ENCODE data around the gene SLC25A20. TPM values are rescaled to one million over a fixed set of nuclear protein-coding genes. Genes with fewer than 3 reads are reported as not detected.
"Not testable (repeated sequence)": the region's sequence is repeated elsewhere in the genome, so short reads cannot be mapped to it uniquely, and the experiment has no call there.

The SLC25A20 gene
- polyA plus RNA-seq, 3 donors: 21.5 to 26.1 (median 22.9) TPM

DNA sequence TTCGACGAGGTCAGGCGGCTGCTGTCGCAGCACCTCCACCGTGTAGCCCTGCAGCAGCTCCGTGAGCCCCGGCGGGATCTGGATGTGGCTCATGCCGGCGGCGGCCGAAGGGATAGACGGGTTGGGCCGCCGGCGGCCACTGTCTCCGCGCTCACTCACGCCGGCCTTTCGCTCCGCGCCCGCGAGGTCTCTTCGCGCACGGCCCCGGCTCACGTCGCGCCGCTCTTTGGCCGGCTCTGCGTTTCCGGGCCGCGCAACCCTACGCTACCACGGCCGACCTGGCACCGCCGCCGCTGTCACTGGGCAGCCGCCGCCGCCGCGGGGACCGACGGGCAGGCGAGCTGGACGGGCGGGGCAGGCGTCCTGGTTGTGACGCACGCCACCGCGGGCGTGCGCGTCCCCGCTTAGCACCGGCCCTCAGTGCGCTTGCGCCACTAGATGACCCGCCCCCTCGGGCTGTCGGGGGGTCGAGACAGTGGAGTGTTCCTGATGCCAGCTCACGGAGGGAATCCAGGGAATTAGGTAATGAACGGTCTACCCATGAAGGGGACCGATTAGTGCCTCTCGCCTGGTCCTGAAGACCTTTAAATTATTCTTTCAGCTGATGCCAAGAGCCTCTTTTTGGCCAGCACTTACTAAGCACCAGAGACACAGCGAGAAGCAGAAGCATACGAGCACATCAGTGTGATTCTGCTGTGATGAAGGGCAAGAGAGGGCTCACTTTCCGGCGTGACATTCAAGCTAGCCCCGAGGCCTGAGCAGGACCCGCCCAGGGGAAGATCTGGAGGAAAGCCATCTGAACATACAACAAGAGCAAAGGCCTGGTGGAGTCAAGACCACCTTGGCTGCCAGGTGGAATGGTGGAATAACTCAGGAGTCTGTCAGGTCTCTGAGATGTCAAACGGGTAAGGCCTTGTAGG lies 50.9 kb downstream of the SLC25A20 start, which contains the start of gene PRKAR2A:
Gene PRKAR2A (minus strand): TSS at position 371 of the 920 bp plus-strand sequence. CDS start 278 bp downstream, at position 93.
- DNase-seq (ENCODE audit: low read depth in 3 of 3, low spot score in 2 of 3): peak; percentile 77 to 81 (median 80)

DNA sequence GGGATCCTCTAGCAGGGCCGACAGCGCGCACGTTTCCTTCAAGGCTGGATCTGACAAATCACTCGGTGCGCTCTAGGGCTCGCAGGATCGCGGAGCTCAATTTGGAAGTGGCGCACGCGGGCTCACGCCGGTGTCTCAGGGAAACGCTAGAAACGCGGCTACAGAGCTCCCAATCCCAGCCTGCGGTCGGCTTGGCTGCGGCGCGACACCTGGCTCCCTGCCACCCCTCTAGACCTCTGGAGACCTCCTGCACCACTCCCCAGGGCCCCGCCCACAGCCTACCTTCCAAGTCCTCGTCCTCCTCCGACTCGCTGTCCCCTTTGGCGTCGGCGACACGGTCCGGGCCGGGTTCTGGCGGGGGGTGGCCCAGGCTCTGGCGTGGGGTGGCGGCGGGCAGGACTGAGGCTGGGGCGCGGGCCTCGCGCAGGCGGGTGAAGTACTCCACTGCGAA lies 51.6 kb downstream of the SLC25A20 start:
- DNase-seq (ENCODE audit: low read depth in 3 of 3, low spot score in 2 of 3): peak in 2 of 3 donors; percentile 29 to 43

DNA sequence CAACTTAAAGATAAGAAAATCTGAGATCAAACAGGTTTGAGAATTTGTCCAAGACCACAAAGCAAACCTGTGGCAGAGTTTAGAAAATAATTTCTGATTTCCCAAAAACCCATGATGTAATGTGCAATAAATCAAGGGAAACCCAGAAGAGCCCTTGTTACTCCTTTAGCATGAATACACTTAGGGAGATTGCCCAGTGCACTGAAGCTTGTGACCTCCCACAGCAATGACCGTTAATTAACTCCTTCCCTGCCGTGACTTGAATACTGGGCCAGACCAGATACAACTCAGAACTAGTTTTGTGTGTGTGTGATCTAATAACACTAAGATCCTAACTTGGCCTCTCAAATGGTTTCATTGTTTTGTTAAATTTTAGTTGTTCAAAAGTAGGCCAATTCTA lies 53.5 kb downstream of the SLC25A20 start:
- DNase-seq (ENCODE audit: low read depth in 3 of 3, low spot score in 2 of 3): no peak

- DNase-seq (ENCODE audit: low read depth in 3 of 3, low spot score in 2 of 3): no peak
Measured at GRCh38 chr3:48837163-48837562, 61.5 kb downstream of the SLC25A20 start.

DNA sequence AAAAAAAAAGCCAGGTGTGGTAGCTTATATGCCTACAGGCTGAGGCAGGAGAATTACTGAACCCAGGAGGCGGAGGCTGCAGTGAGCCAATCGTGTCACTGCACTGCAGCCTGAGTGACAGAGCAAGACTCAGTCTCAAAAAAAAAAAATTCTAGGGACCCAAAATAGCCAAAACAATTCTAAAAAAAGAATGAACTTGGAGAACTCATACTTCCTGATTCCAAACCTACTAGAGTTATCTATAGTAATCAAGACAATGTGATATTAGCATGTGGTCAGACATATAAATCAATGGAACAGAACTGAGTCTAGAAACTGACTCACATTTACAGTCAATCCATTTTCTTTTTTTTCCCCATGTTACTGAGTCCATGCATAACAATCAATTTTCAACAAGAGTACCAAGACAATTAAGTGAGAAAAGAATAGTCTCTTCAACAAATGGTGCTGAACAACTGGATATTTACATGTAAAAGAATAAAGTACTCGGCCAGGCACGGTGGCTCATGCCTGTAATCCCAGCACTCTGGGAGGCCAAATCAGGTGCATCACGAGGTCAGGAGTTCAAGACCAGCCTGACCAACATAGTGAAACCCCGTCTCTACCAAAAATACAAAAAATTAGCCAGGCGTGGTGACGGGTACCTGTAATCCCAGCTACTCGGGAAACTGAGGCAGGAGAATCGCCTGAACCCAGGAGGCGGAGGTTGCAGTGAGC lies 62.9 kb downstream of the SLC25A20 start:
- no peak for DNase-seq (ENCODE audit: low read depth in 3 of 3, low spot score in 2 of 3)

- no peak for DNase-seq (ENCODE audit: low read depth in 3 of 3, low spot score in 2 of 3)
Measured at GRCh38 chr3:48832684-48833083, 66.0 kb downstream of the SLC25A20 start.

GRCh38 chr3:48830715-48831114 lies 68.0 kb downstream of the SLC25A20 start:
- no peak for DNase-seq (ENCODE audit: low read depth in 3 of 3, low spot score in 2 of 3)

- DNase-seq (ENCODE audit: low read depth in 3 of 3, low spot score in 2 of 3): not testable (repeated sequence)
Measured at GRCh38 chr3:48829525-48829924, 69.2 kb downstream of the SLC25A20 start.

GRCh38 chr3:48827874-48828273 lies 70.8 kb downstream of the SLC25A20 start:
- not testable (repeated sequence) for DNase-seq (ENCODE audit: low read depth in 3 of 3, low spot score in 2 of 3)

- DNase-seq (ENCODE audit: low read depth in 3 of 3, low spot score in 2 of 3): no peak
Measured at GRCh38 chr3:48826451-48826850, 72.2 kb downstream of the SLC25A20 start.

- DNase-seq (ENCODE audit: low read depth in 3 of 3, low spot score in 2 of 3): no peak
Measured at GRCh38 chr3:48820612-48821324, 77.9 kb downstream of the SLC25A20 start.

DNA sequence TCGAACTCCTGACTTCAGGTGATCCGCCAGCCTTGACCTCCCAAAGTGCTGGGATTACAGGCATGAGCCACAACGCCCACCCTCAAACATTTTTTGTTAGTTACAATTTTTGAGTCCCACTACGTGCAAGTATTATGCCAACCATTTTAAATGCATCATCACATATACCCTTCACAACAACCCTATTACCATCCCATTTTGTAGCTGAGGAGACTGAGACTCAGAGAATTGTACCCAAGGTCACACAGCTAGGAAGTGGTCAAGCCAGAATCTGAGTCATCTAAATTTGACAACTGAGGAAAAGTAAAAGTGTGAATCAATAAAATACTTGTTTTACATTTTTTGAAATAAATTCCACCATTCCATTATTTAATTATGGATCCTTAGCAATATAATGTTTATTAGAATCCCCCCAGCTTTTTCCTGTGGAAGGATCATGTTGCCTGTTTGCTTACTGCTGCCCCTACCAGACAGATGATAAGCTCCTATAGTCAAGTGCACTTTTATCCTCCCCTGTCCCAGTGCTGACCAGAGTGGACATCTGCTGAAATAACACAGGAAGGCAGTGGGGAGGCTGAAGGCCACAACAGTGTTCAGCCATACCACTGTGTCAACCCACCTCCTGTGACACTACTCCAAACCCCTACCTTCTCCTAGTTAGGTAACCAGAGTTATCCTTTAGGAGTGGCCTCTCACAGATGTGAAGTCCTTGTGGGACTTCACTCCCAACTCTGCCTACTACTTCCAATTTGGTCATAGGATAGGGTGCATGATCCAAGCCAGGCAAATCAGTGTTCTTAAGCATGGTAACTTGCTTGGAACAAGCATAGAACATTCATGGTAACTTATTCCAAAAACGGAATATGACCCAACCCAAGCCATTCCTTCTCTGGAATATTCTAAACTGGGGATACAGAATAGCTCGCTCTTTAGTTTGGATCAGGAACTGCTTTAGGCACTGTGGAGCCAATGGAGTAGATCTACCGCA lies 79.2 kb downstream of the SLC25A20 start:
- DNase-seq (ENCODE audit: low read depth in 3 of 3, low spot score in 2 of 3): no peak

GRCh38 chr3:48811524-48811923 lies 87.2 kb downstream of the SLC25A20 start:
- no peak for DNase-seq (ENCODE audit: low read depth in 3 of 3, low spot score in 2 of 3)

Other genes starting within 250 kb of the SLC25A20 start
- gene CELSR3, start 236.0 kb downstream of the SLC25A20 start, polyA plus RNA-seq (ENCODE audit: insufficient read length in 3 of 3): under 1 TPM; 0.74 to 0.81 (median 0.76) TPM
- 10 to 100 TPM; 13.6 to 18.8 (median 18.2) TPM for gene NCKIPSD, start 213.0 kb downstream of the SLC25A20 start, polyA plus RNA-seq (ENCODE audit: insufficient read length in 3 of 3)
- 100 to 1,000 TPM; 195 to 214 (median 213) TPM for gene IP6K2, start 181.7 kb downstream of the SLC25A20 start, polyA plus RNA-seq (ENCODE audit: insufficient read length in 3 of 3)
- 10 to 100 TPM; 43.9 to 53.6 (median 50.5) TPM for gene PRKAR2A, start 51.0 kb downstream of the SLC25A20 start, polyA plus RNA-seq (ENCODE audit: insufficient read length in 3 of 3)
- 10 to 100 TPM; 67.7 to 76.3 (median 70.4) TPM for gene ARIH2, start 20.0 kb upstream of the SLC25A20 start, polyA plus RNA-seq (ENCODE audit: insufficient read length in 3 of 3)
- gene P4HTM, start 91.4 kb upstream of the SLC25A20 start, polyA plus RNA-seq (ENCODE audit: insufficient read length in 3 of 3): 10 to 100 TPM; 39.1 to 42.3 (median 41.2) TPM
- 100 to 1,000 TPM; 153 to 177 (median 168) TPM for gene WDR6, start 108.5 kb upstream of the SLC25A20 start, polyA plus RNA-seq (ENCODE audit: insufficient read length in 3 of 3)
- 10 to 100 TPM; 76.4 to 85.5 (median 80.5) TPM for gene DALRD3, start 119.7 kb upstream of the SLC25A20 start, polyA plus RNA-seq (ENCODE audit: insufficient read length in 3 of 3)
- 10 to 100 TPM; 52.9 to 75.4 (median 62.6) TPM for gene NDUFAF3, start 123.2 kb upstream of the SLC25A20 start, polyA plus RNA-seq (ENCODE audit: insufficient read length in 3 of 3)
- gene IMPDH2, start 130.5 kb upstream of the SLC25A20 start, polyA plus RNA-seq (ENCODE audit: insufficient read length in 3 of 3): 100 to 1,000 TPM; 217 to 226 (median 221) TPM
- gene QRICH1, start 195.2 kb upstream of the SLC25A20 start, polyA plus RNA-seq (ENCODE audit: insufficient read length in 3 of 3): 10 to 100 TPM; 84.1 to 89.5 (median 86.9) TPM
- gene QARS1, start 205.9 kb upstream of the SLC25A20 start, polyA plus RNA-seq (ENCODE audit: insufficient read length in 3 of 3): 100 to 1,000 TPM; 295 to 318 (median 300) TPM
- 10 to 100 TPM; 60.2 to 63.0 (median 62.4) TPM for gene USP19, start 221.9 kb upstream of the SLC25A20 start, polyA plus RNA-seq (ENCODE audit: insufficient read length in 3 of 3)
- 100 to 1,000 TPM; 352 to 390 (median 365) TPM for gene LAMB2, start 234.2 kb upstream of the SLC25A20 start, polyA plus RNA-seq (ENCODE audit: insufficient read length in 3 of 3)